HepG2 (cell line): Measurements from ENCODE around the gene UBQLN1. TPM values are rescaled to one million over a fixed set of nuclear protein-coding genes. Genes with fewer than 3 reads are reported as not detected.
A peak's percentile ranks its signal among the peaks of the same experiment; 100 is the strongest.

Source experiments
- ARID4A ChIP-seq: sonication (generic); formaldehyde crosslinking; IDR thresholded peaks from 2 replicates; pipeline ENCODE4 v1.5.0; 2020; ENCODE audit warnings: mild to moderate bottlenecking, missing genetic modification reagents, borderline replicate concordance
- ATF5 ChIP-seq: sonication (generic); formaldehyde crosslinking; IDR thresholded peaks from 2 replicates; pipeline ENCODE4 v1.4.0; 2020; ENCODE audit warnings: mild to moderate bottlenecking, low read depth, missing genetic modification reagents
- CCAR2 ChIP-seq: fragments of 200-400 bp; formaldehyde crosslinking; optimal IDR thresholded peaks from 2 replicates; pipeline ENCODE3; 2018; ENCODE audit warnings: low read depth, mild to moderate bottlenecking, low read length, moderate library complexity
- FOXC1 ChIP-seq: sonication (generic); formaldehyde crosslinking; IDR thresholded peaks from 2 replicates; pipeline ENCODE4 v1.8.0; 2022; ENCODE audit warnings: mild to moderate bottlenecking, missing genetic modification reagents, borderline replicate concordance
- HOMEZ ChIP-seq: IDR thresholded peaks from 2 replicates; pipeline ENCODE4 v1.6.1; 2016; ENCODE audit warnings: low read depth
- JUNB ChIP-seq: sonication (generic); formaldehyde crosslinking; IDR thresholded peaks from 2 replicates; pipeline ENCODE4 v1.8.0; 2022; ENCODE audit warnings: missing genetic modification reagents, mild to moderate bottlenecking, borderline replicate concordance
- KDM6A ChIP-seq: IDR thresholded peaks from 2 replicates; pipeline ENCODE4 v1.6.1; 2016; ENCODE audit warnings: low read depth
- MED8 ChIP-seq: sonication (generic); formaldehyde crosslinking; IDR thresholded peaks from 2 replicates; pipeline ENCODE4 v1.8.1; 2023; ENCODE audit warnings: mild to moderate bottlenecking, missing genetic modification reagents; ENCODE audit not compliant: insufficient replicate concordance
- MXD3 ChIP-seq: IDR thresholded peaks from 2 replicates; pipeline ENCODE4 v1.6.1; 2016; ENCODE audit warnings: mild to moderate bottlenecking, missing biosample characterization, missing genetic modification reagents
- NCOA1 ChIP-seq: sonication (generic); formaldehyde crosslinking; IDR thresholded peaks from 2 replicates; pipeline ENCODE4 v1.9.0; 2021; ENCODE audit warnings: missing genetic modification reagents
- NFYC ChIP-seq: IDR thresholded peaks from 2 replicates; pipeline ENCODE4 v1.6.1; 2016; ENCODE audit warnings: missing genetic modification reagents, missing compliant biosample characterization
- NR2F6 ChIP-seq, 2 experiments: IDR thresholded peaks; 2 replicates each; pipeline ENCODE4 v1.6.1; 2016; ENCODE audit warnings: antibody characterized with exemption in 1 of 2, mild to moderate bottlenecking in 1 of 2
- SKI ChIP-seq: fragments of 450-650 bp; IDR thresholded peaks from one replicate; pipeline ENCODE4 v1.6.1; 2018; ENCODE audit warnings: mild to moderate bottlenecking; ENCODE audit not compliant: partially characterized antibody
- TCF7L2 ChIP-seq: IDR thresholded peaks from 2 replicates; pipeline ENCODE4 v1.6.1; 2011; ENCODE audit warnings: mild to moderate bottlenecking, low read depth, low read length, moderate library complexity
- TEAD3 ChIP-seq: optimal IDR thresholded peaks from 2 replicates; pipeline ENCODE3; 2016; ENCODE audit warnings: borderline replicate concordance
- ZHX1 ChIP-seq: sonication (generic); formaldehyde crosslinking; IDR thresholded peaks from 2 replicates; pipeline ENCODE4 v1.8.1; 2022; ENCODE audit warnings: low read depth, mild to moderate bottlenecking, missing genetic modification reagents
- ZKSCAN5 ChIP-seq: sonication (generic); formaldehyde crosslinking; IDR thresholded peaks from 2 replicates; pipeline ENCODE4 v1.5.1; 2020; ENCODE audit warnings: mild to moderate bottlenecking, missing genetic modification reagents
- ZMAT3 ChIP-seq: sonication (generic); formaldehyde crosslinking; conservative IDR thresholded peaks from 2 replicates; pipeline ENCODE4 v1.7.0; 2021; ENCODE audit warnings: missing genetic modification reagents
- ZNF234 ChIP-seq: sonication (generic); formaldehyde crosslinking; conservative IDR thresholded peaks from 2 replicates; pipeline ENCODE4 v1.5.1; 2020; ENCODE audit warnings: mild to moderate bottlenecking, missing genetic modification reagents
- ZNF556 ChIP-seq: sonication (generic); formaldehyde crosslinking; IDR thresholded peaks from 2 replicates; pipeline ENCODE4 v1.4.0; 2020; ENCODE audit warnings: mild to moderate bottlenecking, missing genetic modification reagents, borderline replicate concordance
- polyA plus RNA-seq, 8 experiments: library from polyadenylated mRNA; depleted of rRNA in 3 of 8; stranded (reverse) in 7 of 8; unstranded in 1 of 8; fragments of >200 nt; fragmentation: Illumina TruSeq in 4 of 8; extraction: Trizol in 4 of 8; gene quantifications; 2 replicates each; pipeline versions ENCODE4 v1.2.1 to v1.2.3, GENCODE V29; 2011 to 2016; ENCODE audit warnings: low read depth in 4 of 8, missing spikeins in 1 of 8, mixed read lengths in 1 of 8; ENCODE audit not compliant: insufficient read depth in 1 of 8
- total RNA-seq, 5 experiments: library from RNA; depleted of rRNA; stranded (reverse); fragments of >200 nt; fragmentation: Illumina TruSeq; extraction: Trizol; gene quantifications; 2 replicates each; pipeline ENCODE4 v1.2.3, GENCODE V29; 2016; ENCODE audit warnings: low read depth in 1 of 5

The UBQLN1 gene
- total and polyA plus RNA-seq, 2 of the 13 experiments (the other 11 are each of a cell fraction or from before 2014, with no cell fraction given): 78.1 to 83.8 TPM

- TF ChIP-seq ZHX1 (no peak), ZNF556 (no peak; the same call in 1 of the 2 replicates), MED8 (CRISPR knock-in tag) (no peak), NCOA1 (CRISPR knock-in tag) (no peak), ZNF234 (CRISPR knock-in tag) (peak; percentile 78), ZMAT3 (CRISPR knock-in tag) (peak; percentile 52; the same call in 1 of the 2 replicates), TCF7L2 (no peak), JUNB (CRISPR knock-in tag) (no peak), HOMEZ (no peak), NR2F6 (IDR thresholded peaks at IDR 0.05) (no peak), NR2F6 (CRISPR knock-in tag; IDR thresholded peaks at IDR 0.05) (no peak), KDM6A (CRISPR knock-in tag) (no peak), ATF5 (CRISPR knock-in tag) (no peak), NFYC (CRISPR knock-in tag) (0 out of 2 replicates have a peak, but pooled peaks have one; percentile 4), TEAD3 (CRISPR knock-in tag) (peak; percentile 31), ARID4A (CRISPR knock-in tag) (peak; percentile 46; the same call in 1 of the 2 replicates), CCAR2 (peak; percentile 55), MXD3 (peak; percentile 70; the same call in 1 of the 2 replicates), ZKSCAN5 (no peak), SKI (no peak), FOXC1 (CRISPR knock-in tag) (no peak; the same call in 1 of the 2 replicates)
Observed at GRCh38 chr9:83622939-83623678, 84.6 kb downstream of the UBQLN1 start, which contains the start of gene IDNK (continued).
